Measurements from ENCODE around the gene UBLCP1. TPM values are rescaled to one million over a fixed set of nuclear protein-coding genes. Genes with fewer than 3 reads are reported as not detected.

Gene UBLCP1
- total and polyA plus RNA-seq, 2 donors (not counting 1 experiment from before 2014, with no cell fraction given), result 9.6 to 25.1 TPM

DNA sequence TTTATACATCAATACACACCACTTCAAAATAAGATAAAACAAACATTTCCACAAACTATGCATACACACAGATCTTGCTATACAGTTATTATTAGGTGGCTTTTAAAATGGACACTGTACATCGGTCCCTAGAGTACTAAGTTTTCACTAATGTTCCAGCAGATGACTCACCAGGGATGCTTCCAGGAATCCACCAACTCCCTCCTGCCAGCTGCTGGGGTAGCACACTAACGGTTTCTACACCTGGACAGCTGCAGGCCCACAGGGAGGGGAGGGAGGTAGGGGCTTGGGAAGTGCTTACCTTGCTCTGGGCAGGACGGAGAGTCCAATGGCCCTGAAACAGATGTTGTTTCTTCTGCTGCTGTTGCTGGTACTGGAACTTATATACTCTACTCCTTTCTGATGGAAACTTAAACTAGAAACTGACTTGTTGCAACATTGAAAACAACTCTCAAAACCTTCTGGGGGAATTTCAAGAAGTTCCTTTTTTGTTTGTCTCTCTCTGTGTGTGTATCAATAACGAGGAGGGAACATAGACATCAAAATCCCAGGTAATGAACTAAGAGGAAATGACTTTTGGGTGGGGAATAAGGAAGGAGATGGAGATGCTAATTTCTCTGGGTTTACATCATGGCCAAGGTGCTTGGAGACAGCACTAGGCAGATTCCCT is 67.2 kb downstream of the UBLCP1 start, which contains the start of gene IL12B:
Gene IL12B, minus strand, starts transcription at position 357 of the 670 bp plus-strand sequence. CDS start 3,705 bp downstream, outside the sequence.
- Histone ChIP-seq H3K4me2 (replicated peaks; ENCODE audit: low read depth, low read length, poor library complexity, severe bottlenecking) (peak within 1 kb of the TSS; percentile 93), H3K27me3 (replicated peaks in 1 of 4; ENCODE audit: control extremely low read depth in 1 of 4, control insufficient read depth in 3 of 4, insufficient read depth in 4 of 4, low read length in 3 of 4) (no peaks in the 10 kb centered on the region), H3K27ac (ENCODE audit: low read length in 2 of 2) (peak within 1 kb of the TSS; percentile 92 to 93), H3K4me1 (ENCODE audit: control insufficient read depth in 2 of 2, insufficient read depth in 2 of 2, low read length in 2 of 2) (peaks cover 40 to 45% of the 10 kb centered on the region in 2 donors), H3K79me2 (ENCODE audit: control insufficient read depth, insufficient read depth, low read length) (peaks cover 4% of the 10 kb centered on the region), H3K4me3 (ENCODE audit: control extremely low read depth in 1 of 5, extremely low read depth in 1 of 5, insufficient read depth in 1 of 5, low read depth in 2 of 5, low read length in 4 of 5) (peak within 1 kb of the TSS in 4 of 5 experiments; percentile 51 to 65 (median 56)), H2AFZ (ENCODE audit: insufficient read depth, low read depth, low read length, poor library complexity, severe bottlenecking) (peak within 1 kb of the TSS; percentile 83), H3K9me3 (ENCODE audit: control extremely low read depth in 1 of 3, control insufficient read depth in 2 of 3, insufficient read depth in 1 of 3, low read length in 2 of 3) (no peaks in the 10 kb centered on the region), H4K20me1 (ENCODE audit: control insufficient read depth, insufficient read depth, low read length, poor library complexity, severe bottlenecking) (no peaks in the 10 kb centered on the region), H3K36me3 (replicated peaks in 1 of 2; ENCODE audit: control extremely low read depth in 1 of 2, control insufficient read depth in 1 of 2, extremely low read depth in 1 of 2, insufficient read depth in 2 of 2, low read length in 1 of 2) (no peaks in the 10 kb centered on the region), H3K9ac (ENCODE audit: low read length) (peak within 1 kb of the TSS; percentile 72)
- intact Hi-C loops (cut with micrococcal nuclease), result loop anchor here (5.0 to 10.0 kb wide), 8 partner anchors 97 to 787 kb away; partner anchors contain the start of genes ADRA1B, PWWP2A and TTC1
- TF ChIP-seq CTCF (IDR thresholded peaks at IDR 0.05), result no peak
- TF ChIP-seq EZH2 (IDR thresholded peaks at IDR 0.05; ENCODE audit: borderline replicate concordance, insufficient read depth, low read depth, low read length, poor library complexity, severe bottlenecking), result no peak
- peak within 1 kb of the TSS; percentile 93 for H3K4me3 Mint-ChIP-seq
- DNase-seq (no peak), ATAC-seq (ENCODE audit: low read depth) (no peak)
- H3K4me1 Mint-ChIP-seq, result peaks cover 44% of the 10 kb centered on the region
- peak within 1 kb of the TSS; percentile 98 for H3K27ac Mint-ChIP-seq
- POLR2A ChIA-PET, result interaction anchor here (0.8 kb wide), 1 partner anchor 13 kb away, joined by 3 read pairs; no protein-coding TSS in a partner anchor
- CTCF ChIA-PET, result interaction anchor here (1.0 kb wide), 1 partner anchor 11 kb away, joined by 4 read pairs; no protein-coding TSS in a partner anchor
- H3K9me3 Mint-ChIP-seq (ENCODE audit: insufficient read depth), result no peaks in the 10 kb centered on the region
- WGBS (ENCODE audit: insufficient coverage), result 71% methylated on average over 1 of the region's 4 CpGs
- no peaks in the 10 kb centered on the region for H3K27me3 Mint-ChIP-seq
